ENCODE measurements around the gene PHRF1.
"Not testable (repeated sequence)": the region's sequence is repeated elsewhere in the genome, so short reads cannot be mapped to it uniquely, and the experiment has no call there.

Gene PHRF1

DNA sequence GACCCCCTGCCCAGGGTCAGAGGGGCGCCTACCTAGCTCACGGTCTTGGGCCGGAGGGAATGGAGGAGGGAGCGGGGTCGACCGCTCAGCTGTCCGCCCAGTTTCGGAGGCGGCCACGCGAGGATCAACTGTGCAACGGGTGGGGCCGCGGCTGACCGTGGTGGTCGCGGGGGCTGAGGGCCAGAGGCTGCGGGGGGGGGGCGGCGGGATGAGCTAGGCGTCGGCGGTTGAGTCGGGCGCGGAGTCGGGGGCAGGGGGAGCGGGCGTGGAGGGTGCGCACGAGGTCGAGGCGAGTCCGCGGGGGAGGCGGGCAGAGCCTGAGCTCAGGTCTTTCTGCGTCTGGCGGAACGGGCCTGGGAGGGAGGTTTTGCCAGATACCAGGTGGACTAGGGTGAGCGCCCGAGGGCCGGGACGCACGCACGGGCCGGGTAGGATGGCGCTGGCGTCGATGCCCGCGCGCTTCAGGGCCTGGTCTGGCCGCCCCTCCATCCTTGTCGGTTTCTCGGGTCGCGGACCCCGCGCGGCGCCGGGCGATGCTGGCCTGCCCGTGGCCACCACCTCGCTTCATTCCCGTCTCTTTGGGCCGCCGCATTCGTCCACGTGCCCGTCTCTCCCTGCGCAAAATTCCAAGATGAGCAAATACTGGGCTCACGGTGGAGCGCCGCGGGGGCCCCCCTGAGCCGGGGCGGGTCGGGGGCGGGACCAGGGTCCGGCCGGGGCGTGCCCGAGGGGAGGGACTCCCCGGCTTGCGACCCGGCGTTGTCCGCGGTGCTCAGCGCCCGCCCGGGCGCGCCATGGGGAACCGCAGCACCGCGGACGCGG, 60.5 kb downstream of the PHRF1 start, which contains the start of gene DRD4:
Gene DRD4 (plus strand): TSS at position 759 of the 822 bp plus-strand sequence. CDS start 36 bp downstream, at position 795.
- no peak for DNase-seq

DNA sequence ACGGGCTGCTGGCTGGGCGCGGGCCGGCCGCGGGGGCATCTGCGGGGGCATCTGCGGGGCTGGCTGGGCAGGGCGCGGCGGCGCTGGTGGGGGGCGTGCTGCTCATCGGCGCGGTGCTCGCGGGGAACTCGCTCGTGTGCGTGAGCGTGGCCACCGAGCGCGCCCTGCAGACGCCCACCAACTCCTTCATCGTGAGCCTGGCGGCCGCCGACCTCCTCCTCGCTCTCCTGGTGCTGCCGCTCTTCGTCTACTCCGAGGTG, 61.0 kb downstream of the PHRF1 start:
- no peak for DNase-seq

DNA sequence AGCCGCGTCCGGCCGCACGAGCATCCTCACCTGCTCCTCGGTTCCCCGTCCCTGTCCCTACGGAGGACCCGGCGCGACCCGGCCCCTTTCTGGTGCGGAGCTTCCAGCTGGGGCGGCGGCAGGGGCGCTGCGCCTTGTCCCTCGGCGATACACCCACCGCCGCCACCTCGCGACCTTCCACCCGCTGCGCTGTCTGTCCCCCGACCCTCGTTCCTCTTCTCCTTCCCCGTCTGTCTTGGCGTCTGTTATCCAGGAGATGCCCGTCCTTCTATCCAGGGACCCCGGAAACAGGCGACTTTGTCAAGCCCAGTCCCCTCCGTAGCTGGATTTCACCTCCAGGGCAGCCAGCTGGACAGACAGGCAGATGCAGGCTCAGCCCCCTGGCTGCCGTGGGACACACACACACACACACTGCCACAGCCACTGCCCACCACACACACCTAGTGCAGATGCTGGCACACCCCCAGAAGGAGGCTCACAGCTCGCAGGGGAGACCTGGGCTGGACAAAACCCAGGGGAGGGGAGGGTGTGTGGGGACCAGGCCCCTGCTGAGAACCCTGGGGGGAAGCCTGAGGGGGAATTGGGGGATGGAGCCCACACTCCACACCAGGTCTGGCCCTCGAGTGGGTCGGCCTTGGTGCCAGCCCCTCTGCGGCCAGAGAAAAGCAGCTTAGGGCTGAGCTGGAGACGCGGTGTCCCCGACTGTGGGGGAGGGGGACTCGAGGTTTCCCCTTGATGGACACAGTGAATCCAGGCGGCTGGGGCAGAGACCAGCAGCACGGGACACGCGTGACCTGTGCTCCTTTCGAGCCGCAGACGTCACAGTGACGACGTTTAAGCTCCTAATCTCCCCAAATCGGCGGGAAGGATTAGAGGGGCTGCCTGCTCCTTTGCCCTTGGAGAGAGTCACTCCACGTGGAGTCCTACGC, 61.6 kb downstream of the PHRF1 start:
- no peak for DNase-seq

DNA sequence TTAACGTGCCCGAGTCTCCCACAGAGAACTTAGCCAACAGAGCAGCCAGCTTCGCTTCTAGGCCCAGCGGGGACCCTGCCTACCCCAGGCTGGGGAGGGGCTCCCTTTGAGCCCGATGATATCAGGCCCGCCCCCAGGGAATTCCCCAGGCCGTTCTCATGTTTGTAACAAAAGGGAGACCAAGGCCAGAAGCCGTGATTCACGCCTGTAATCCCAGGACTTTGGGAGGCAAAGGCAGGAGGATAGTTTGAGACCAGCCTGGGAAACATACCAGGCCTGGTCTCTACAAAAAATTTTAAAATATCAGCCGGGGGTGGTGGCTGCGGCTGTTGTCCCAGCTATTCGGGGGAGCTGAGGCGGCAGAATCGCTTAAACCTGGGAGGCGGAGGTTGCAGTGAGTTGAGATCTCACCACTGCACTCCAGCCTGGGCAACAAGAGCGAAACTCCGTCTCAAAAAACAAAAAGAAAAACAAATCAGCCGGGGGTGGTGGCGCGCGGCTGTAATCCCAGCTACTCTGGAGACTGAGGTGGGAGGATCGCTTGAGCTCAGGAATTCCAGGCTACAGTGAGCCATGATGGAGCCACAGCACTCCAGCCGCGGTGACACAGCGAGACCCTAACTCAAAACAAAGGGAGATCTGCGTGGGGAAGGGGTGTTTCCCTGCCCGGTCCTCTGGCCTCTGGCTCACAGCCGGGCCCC, 62.5 kb downstream of the PHRF1 start:
- no peak for DNase-seq

DNA sequence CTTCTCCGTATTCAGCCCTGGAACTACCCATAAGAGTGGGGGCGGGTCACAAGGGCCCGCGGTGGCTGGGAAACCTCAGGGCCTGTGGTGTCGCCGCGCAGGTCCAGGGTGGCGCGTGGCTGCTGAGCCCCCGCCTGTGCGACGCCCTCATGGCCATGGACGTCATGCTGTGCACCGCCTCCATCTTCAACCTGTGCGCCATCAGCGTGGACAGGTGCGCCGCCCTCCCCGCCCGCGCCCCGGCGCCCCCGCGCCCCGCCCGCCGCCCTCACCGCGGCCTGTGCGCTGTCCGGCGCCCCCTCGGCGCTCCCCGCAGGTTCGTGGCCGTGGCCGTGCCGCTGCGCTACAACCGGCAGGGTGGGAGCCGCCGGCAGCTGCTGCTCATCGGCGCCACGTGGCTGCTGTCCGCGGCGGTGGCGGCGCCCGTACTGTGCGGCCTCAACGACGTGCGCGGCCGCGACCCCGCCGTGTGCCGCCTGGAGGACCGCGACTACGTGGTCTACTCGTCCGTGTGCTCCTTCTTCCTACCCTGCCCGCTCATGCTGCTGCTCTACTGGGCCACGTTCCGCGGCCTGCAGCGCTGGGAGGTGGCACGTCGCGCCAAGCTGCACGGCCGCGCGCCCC, 63.2 kb downstream of the PHRF1 start:
- DNase-seq: no peak

DNA sequence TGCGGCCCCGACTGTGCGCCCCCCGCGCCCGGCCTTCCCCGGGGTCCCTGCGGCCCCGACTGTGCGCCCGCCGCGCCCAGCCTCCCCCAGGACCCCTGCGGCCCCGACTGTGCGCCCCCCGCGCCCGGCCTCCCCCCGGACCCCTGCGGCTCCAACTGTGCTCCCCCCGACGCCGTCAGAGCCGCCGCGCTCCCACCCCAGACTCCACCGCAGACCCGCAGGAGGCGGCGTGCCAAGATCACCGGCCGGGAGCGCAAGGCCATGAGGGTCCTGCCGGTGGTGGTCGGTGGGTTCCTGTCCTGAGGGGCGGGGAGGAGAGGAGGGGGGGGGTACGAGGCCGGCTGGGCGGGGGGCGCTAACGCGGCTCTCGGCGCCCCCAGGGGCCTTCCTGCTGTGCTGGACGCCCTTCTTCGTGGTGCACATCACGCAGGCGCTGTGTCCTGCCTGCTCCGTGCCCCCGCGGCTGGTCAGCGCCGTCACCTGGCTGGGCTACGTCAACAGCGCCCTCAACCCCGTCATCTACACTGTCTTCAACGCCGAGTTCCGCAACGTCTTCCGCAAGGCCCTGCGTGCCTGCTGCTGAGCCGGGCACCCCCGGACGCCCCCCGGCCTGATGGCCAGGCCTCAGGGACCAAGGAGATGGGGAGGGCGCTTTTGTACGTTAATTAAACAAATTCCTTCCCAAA, 63.9 kb downstream of the PHRF1 start:
- DNase-seq: no peak

DNA sequence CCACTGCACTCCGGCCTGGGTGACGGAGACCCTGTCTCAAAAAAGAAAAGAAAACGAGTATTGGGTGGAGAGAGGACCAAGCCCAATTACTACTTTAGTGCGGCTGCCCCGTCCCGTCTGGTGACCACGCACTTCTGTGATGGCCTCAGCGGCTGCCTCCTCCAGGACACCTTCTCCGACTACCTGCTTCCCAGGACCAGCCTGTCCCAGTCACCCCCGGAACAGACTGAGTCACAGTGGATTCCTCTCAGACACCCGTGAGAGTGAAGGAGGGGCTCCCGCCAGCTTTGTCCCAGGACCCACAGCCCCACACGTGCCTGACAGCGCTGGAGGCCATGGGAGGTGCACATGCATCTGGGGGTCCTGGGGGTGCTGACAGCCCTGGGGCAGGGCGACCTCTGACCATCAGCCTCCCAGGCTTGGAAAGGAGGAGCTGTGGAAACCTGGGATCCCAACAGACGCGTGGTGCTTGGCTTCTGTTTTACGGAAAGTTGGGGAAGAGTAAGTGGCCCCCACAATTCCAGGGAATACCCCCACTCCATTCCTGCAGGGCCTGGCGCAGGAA, 65.6 kb downstream of the PHRF1 start:
- no peak for DNase-seq

DNA sequence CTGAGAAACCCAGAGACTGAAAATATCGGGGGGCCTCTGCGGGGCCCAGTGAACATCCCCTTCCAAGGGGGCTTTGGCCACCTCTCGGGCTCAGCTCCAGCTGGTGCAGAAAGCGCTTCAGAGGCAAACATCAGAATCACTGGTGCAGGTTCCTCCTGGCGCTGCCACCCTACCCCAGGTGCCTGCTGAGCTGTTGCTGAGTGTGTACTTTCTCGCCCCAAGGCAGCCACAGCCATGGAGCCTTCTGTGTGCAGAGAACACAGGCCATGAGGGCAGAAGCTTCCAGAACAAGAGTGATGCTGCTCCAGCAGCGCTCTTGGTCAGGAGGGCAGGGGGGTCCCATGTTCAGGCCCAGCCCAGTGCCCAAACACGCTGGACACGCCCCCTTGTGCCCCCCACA, 67.1 kb downstream of the PHRF1 start:
- DNase-seq: no peak

DNA sequence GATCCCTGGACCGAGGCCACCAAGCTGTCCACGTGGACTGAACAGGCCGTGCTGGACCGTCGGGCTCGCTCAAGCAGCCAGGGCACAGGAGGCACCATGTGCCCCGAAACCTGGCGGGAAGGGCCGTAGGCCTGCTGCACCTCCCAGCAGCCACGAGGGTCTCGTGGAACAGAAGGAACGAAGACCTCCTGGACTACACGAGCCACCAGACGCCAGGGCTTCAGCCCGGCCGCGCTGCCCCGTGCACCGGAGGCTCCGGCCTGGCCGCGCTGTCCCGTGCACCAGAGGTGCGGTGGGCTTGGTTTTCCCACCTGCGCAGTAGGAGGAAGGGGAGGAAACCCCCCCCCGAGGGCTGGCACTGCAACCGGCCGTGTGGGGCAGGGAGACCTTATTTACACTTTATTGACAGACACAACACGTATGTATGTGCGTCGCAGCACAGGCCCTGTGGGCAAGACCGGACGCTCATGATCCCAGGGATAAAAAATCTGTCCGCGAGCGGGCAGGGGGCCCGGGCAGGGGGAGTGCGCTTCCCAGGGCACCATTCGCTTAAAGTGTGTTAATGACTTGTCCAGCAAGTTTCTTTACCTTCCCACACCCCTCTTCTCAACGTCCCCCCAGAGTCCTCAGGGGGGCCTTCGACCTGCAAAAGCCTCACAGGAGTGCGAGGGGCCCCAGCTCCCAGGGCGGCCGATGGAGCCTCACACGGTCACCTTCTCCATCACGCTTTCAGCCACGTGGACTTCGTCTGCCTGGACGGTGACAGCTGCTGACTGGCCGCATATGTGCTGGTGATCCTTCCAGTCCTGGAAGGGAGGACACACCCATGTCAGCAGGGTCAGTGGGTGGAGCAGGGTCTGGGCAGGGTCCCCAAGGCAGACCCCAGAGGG, 67.8 kb downstream of the PHRF1 start:
- no peak for DNase-seq

DNA sequence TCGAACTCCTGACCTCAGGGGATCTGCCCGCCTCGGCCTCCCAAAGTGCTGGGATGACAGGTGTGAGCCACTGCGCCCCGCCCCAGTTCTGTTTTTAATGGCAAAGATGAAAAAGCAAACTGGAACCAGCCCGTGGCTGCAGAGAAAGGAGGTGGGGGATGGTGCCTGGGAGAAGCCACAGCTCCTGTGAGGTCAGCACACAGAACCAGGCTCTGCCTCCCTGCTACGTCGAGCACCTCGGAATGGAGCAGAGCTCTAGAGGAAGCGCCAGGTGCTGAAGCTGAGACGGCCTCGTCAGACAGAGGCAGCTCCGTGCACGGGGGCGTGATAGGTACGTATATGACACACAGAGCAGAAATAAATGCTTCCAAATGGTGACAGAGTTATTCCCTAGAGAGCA, 69.3 kb downstream of the PHRF1 start:
- DNase-seq: no peak

DNA sequence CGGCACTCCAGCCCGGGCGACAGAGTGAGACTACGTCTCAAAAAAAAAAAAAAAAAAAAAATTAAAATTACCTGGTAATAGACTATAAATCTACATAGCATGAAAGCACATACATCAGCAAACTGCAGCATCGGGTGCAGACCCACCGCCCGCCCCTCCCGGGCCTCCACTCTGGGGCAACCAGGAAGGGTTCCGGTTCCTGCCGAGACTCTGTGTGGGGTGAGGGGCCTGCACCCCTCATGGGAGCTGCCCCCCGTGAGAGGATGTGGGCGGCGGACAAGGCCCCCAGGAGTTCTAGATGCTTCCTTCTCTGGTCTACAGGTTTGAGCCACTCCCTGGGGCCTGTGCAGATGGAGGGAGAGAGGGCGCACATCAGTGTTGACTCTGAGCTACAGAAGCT, 69.9 kb downstream of the PHRF1 start:
- DNase-seq: no peak

DNA sequence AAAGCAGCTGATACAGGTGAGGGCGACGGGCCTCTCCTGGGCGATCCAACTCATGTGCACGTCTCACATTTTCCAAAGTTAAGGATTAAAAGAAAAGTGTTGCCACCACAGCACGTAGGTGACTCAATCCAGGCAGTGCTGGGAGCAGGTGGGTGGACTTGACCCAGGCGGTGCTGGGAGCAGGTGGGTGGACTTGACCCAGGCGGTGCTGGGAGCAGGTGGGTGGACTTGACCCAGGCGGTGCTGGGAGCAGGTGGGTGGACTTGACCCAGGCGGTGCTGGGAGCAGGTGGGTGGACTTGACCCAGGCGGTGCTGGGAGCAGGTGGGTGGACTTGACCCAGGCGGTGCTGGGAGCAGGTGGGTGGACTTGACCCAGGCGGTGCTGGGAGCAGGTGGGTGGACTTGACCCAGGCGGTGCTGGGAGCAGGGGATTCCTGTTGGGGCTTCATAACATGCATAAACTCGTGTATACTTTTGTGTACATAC, 71.4 kb downstream of the PHRF1 start:
- DNase-seq: not testable (repeated sequence)

DNA sequence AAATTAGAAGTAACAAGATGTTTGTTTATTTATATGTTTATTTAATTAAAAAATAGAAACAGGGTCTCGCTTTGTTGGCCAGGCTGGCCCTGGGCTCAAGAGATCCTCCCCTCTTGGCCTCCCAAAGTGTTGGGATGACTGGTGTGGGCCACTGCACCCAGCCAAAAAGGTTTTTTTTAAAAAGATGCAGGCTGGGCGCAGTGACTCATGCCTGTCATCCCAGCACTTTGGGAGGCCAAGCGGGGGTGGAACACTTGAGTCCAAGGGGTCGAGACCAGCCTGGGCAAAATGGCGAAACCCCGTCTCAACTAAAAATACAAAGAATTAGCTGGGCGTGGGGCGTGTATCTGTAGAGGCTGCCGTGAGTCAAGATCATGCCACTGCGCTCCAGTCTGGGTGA, 74.2 kb downstream of the PHRF1 start:
- no peak for DNase-seq

DNA sequence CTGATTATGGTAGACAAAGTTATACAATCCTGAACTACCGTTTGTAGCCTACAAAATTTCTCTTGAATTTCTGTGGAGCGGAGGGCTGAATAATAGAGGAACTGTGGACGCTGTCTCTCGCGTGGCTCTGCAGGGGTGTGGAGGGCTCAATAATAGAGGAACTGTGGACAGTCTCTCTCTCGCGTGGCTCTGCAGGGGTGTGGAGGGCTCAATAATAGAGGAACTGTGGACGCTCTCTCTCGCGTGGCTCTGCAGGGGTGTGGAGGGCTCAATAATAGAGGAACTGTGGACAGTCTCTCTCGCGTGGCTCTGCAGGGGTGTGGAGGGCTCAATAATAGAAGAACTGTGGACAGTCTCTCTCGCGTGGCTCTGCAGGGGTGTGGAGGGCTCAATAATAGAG, 76.9 kb downstream of the PHRF1 start:
- DNase-seq: not testable (repeated sequence)

DNA sequence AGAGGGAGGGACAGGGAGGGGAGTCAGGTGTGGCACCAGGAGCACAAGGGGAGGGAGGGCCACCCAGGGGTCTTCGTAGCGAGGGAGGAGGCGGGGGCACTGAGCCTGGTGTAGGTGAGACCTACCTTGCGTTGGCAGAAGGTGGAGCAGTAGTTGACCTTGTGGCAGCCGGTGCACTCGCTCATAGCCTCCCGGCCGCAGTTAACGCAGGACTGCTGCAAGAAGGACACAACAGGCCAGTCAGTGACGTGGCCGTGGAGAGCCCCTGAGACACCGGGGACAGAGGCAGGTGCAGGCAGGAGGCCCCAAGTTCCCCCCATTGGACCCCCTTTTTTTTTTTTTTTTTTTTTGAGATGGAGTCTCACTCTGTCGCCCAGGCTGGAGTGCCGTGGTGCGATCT, 77.6 kb downstream of the PHRF1 start:
- DNase-seq: no peak

DNA sequence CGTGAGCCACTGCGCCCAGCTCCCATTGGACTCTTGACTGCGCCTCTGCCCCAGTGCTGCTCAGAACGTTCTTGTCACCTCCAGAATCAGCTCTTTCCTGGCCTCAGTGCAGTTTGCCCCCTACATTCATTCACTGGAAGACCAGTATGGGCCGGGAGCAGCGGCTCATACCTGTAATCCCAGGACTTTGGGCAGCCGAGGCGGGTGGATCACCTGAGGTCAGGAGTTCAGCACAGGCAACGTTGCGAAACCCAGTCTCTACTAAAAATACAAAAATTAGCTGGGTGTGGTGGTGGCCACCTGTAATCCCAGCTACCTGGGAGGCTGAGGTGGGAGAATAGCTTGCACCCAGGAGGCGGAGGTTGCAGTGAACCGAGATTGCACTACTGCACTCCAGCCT, 78.2 kb downstream of the PHRF1 start:
- not testable (repeated sequence) for DNase-seq

DNA sequence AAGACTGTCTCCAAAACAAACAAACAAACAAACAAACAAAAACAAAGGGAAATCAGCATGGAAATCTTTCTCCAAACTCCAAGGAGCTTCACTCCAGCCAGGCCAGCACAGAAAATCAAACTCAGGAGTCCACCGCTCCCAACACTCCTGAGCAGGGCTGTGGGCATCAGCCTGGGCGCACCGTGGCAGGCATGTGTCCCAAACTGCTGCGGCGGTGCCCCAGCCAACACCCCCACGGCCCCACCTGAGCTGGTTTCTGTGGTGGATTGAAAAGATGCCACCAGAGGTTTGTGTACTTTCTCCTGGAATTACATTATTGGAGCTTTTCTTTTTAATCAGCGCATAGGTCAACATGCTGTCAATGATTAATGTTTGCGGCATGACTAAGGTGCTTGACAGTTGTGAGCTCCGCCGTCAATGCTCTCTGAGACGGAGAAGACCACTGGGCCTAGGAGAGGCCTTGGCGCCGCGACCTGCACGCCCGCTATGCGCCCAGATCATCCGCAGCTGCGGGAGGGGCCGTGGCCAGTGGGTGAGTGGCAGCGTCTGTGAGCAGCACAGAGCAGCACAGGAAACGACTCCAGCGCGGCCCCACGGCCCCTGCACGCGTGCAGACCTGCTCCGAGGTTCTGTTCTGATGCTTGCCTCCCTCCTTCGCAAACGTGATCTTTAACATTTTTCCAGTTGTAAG, 78.9 kb downstream of the PHRF1 start:
- no peak for DNase-seq

DNA sequence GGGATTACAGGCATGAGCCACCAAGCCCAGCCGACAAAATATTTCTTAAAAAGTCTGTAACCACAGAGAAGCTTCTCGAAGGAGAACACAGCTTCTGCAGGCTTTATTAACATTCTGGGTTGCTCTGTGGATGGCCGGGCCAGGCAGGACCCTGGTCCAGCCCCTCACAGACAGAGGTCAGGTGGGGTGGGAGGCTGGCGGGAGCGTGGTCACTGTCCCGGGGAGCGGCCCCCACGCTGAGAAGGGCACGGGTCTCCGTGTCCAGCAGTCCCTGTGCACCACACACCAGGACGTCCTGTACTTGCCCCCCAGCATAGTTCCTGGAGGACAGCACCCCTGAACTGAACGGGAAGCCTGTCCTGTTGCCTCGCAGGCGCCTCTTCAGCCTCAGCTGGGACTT, 80.2 kb downstream of the PHRF1 start:
- no peak for DNase-seq

DNA sequence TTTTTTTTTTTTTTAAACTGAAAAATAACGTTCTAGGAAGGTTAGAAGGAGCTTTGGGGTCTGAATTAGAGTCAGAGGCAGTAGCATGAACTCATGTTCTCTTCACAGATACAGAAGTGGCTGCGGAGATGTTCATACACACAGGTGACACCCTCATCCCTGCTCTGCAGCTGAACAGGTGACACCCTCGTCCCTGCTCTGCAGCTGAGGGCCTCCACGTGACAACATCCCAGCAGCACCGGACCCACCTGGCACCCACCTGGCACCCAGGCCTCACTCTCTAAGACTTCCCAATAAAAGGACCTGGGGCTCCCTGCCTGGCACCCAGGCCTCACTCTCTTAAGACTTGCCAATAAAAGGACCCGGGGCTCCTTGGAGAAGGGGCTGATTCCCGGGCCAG, 80.6 kb downstream of the PHRF1 start:
- DNase-seq: no peak

DNA sequence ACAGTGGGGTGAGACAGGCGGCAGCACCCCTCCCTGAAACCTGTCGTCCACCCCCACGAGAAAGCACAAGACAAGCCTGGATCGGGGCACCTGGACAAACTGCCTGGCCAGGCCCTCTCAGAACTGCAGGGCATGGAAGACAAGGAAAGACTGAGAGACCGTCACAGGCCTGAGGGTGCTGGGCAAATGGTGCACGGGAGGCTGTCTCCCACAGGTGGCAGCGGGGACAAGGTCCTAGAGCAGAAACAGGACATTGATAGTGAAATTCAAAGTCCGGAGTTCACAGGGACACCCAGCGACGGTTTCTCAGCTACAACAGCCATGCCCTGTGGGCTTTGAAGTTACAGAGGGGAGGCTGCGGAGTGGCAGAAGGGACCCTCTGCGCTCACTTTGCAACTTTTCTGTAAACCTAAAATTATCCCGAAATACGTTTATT, 81.4 kb downstream of the PHRF1 start:
- DNase-seq: no peak

Measured in hippocampal formation (tissue), 2 donors.